IMR-90 (cell line): ENCODE measurements around the gene BCAS3. TPM values are rescaled to one million over a fixed set of nuclear protein-coding genes. Genes with fewer than 3 reads are reported as not detected.

Source experiments
- ATAC-seq: fragments of 200-7000 bp; cut with Tn5 transposase; 2 replicates; pipeline ENCODE4 v1.9.1; 2020; ENCODE audit warnings: low read depth, mild to moderate bottlenecking, moderate library complexity
- BruUV-seq: library from RNA; stranded (reverse); fragments of 400-500 nt; replicated peaks from 2 replicates; lab custom pipeline; 2021; lab: Mats Ljungman, UMichigan
- CTCF ChIA-PET: fragments of 300-600 bp; formaldehyde crosslinking; extraction: SDS; loops from one replicate; lab custom pipeline; 2021; ENCODE audit warnings: antibody characterized with exemption; lab: Yijun Ruan, JAX
- POLR2A ChIA-PET: fragments of 300-600 bp; sonication (Branson Sonifier 250); formaldehyde crosslinking; loops from one replicate; lab custom pipeline; 2022; ENCODE audit warnings: antibody characterized with exemption; ENCODE audit not compliant: unreplicated experiment; lab: Charles Lee
- DNase-seq: peaks from one replicate; pipeline ENCODE4 v3.0.0; 2013
- H2AFZ ChIP-seq: replicated peaks from 2 replicates; pipeline ENCODE3; 2013; ENCODE audit warnings: low read length, mild to moderate bottlenecking; ENCODE audit not compliant: poor library complexity
- H2AK5ac ChIP-seq: 2 replicates; pipeline ENCODE4 v1.6.1; 2013; ENCODE audit warnings: low read depth, low read length, inconsistent platforms
- H2AK9ac ChIP-seq: replicated peaks from 2 replicates; pipeline ENCODE3; 2013; ENCODE audit warnings: mild to moderate bottlenecking, low read depth, low read length, moderate library complexity; ENCODE audit not compliant: poor library complexity
- H2BK120ac ChIP-seq: 2 replicates; pipeline ENCODE4 v1.6.1; 2013; ENCODE audit warnings: low read depth, low read length, inconsistent platforms
- H2BK15ac ChIP-seq: 3 replicates; pipeline ENCODE4 v1.6.1; 2013; ENCODE audit warnings: low read depth, low read length, inconsistent platforms
- H2BK20ac ChIP-seq: 2 replicates; pipeline ENCODE4 v1.6.1; 2013; ENCODE audit warnings: low read depth, mild to moderate bottlenecking, inconsistent platforms, low read length, moderate library complexity
- H2BK5ac ChIP-seq: 2 replicates; pipeline ENCODE4 v1.6.1; 2013; ENCODE audit warnings: mild to moderate bottlenecking, low read depth, low read length, inconsistent platforms; ENCODE audit not compliant: poor library complexity, severe bottlenecking
- H3K14ac ChIP-seq: replicated peaks from 2 replicates; pipeline ENCODE4 v1.6.1; 2013; ENCODE audit warnings: low read depth, low read length, inconsistent platforms
- H3K18ac ChIP-seq: 2 replicates; pipeline ENCODE4 v1.6.1; 2013; ENCODE audit warnings: low read depth, low read length, control low read depth
- H3K23ac ChIP-seq: 2 replicates; pipeline ENCODE4 v1.6.1; 2013; ENCODE audit warnings: low read depth, low read length, inconsistent platforms
- H3K27ac ChIP-seq: 2 replicates; pipeline ENCODE4 v1.5.1; 2013; ENCODE audit warnings: mild to moderate bottlenecking, control low read depth, low read length; ENCODE audit not compliant: insufficient read depth
- H3K27me3 ChIP-seq: 2 replicates; pipeline ENCODE4 v1.6.1; 2013; ENCODE audit warnings: low read length; ENCODE audit not compliant: control insufficient read depth, insufficient read depth
- H3K36me3 ChIP-seq: 2 replicates; pipeline ENCODE4 v1.6.1; 2013; ENCODE audit warnings: low read length, mixed read lengths; ENCODE audit not compliant: control insufficient read depth, insufficient read depth
- H3K4ac ChIP-seq: 2 replicates; pipeline ENCODE4 v1.6.1; 2013; ENCODE audit warnings: low read depth, low read length, inconsistent platforms
- H3K4me1 ChIP-seq: 2 replicates; pipeline ENCODE4 v1.6.1; 2013; ENCODE audit warnings: low read length, mixed read lengths; ENCODE audit not compliant: control insufficient read depth, insufficient read depth
- H3K4me2 ChIP-seq: 2 replicates; pipeline ENCODE4 v1.6.1; 2013; ENCODE audit warnings: low read depth, mild to moderate bottlenecking, control low read depth, low read length, moderate library complexity
- H3K4me3 ChIP-seq: 2 replicates; pipeline ENCODE4 v1.5.1; 2013; ENCODE audit warnings: low read depth, mild to moderate bottlenecking, control low read depth, low read length, moderate library complexity; ENCODE audit not compliant: insufficient read depth
- H3K56ac ChIP-seq: 2 replicates; pipeline ENCODE4 v1.6.1; 2013; ENCODE audit warnings: low read length, inconsistent platforms; ENCODE audit not compliant: insufficient read depth; ENCODE audit errors: extremely low read depth
- H3K79me1 ChIP-seq, 2 experiments: 2 replicates each; pipeline ENCODE4 v1.6.1; 2013; ENCODE audit warnings: low read length in 2 of 2, inconsistent platforms in 1 of 2, low read depth in 1 of 2
- H3K9ac ChIP-seq: 2 replicates; pipeline ENCODE4 v1.6.1; 2013; ENCODE audit warnings: low read depth, low read length, control low read depth
- H3K9me1 ChIP-seq: 2 replicates; pipeline ENCODE4 v1.6.1; 2013; ENCODE audit warnings: low read length, inconsistent platforms; ENCODE audit not compliant: insufficient read depth
- H3K9me3 ChIP-seq: 2 replicates; pipeline ENCODE4 v1.6.1; 2013; ENCODE audit warnings: low read length; ENCODE audit not compliant: control insufficient read depth, insufficient read depth
- H4K20me1 ChIP-seq: 2 replicates; pipeline ENCODE4 v1.6.1; 2013; ENCODE audit warnings: low read length, inconsistent platforms; ENCODE audit not compliant: insufficient read depth
- H4K5ac ChIP-seq: 2 replicates; pipeline ENCODE4 v1.6.1; 2013; ENCODE audit warnings: mild to moderate bottlenecking, low read depth, low read length, control low read depth
- H4K8ac ChIP-seq, 2 experiments: 2 replicates each; pipeline ENCODE4 v1.6.1; 2013; ENCODE audit warnings: low read depth in 2 of 2, low read length in 2 of 2, control low read depth in 1 of 2, inconsistent platforms in 1 of 2
- H4K91ac ChIP-seq: 2 replicates; pipeline ENCODE4 v1.6.1; 2013; ENCODE audit warnings: low read depth, low read length, inconsistent platforms; ENCODE audit not compliant: insufficient read depth
- BHLHE40 ChIP-seq: fragments of 150-350 bp; IDR thresholded peaks from 2 replicates; pipeline ENCODE4 v1.6.1; 2016; ENCODE audit warnings: mild to moderate bottlenecking, low read depth, low read length
- CEBPB ChIP-seq: IDR thresholded peaks from 2 replicates; pipeline ENCODE4 v1.6.1; 2012; ENCODE audit warnings: low read depth, low read length, improper control_type of control experiment
- CHD1 ChIP-seq: IDR thresholded peaks from 2 replicates; pipeline ENCODE4 v1.6.1; 2012; ENCODE audit warnings: low read depth, low read length, improper control_type of control experiment
- FOS ChIP-seq: fragments of 150-350 bp; IDR thresholded peaks from 2 replicates; pipeline ENCODE4 v1.6.1; 2016; ENCODE audit warnings: low read depth, low read length
- MAFK ChIP-seq: IDR thresholded peaks from 2 replicates; pipeline ENCODE4 v1.6.1; 2012; ENCODE audit warnings: low read depth, low read length, improper control_type of control experiment
- MAZ ChIP-seq: IDR thresholded peaks from 2 replicates; pipeline ENCODE4 v1.6.1; 2012; ENCODE audit warnings: low read depth, mild to moderate bottlenecking, low read length, improper control_type of control experiment, moderate library complexity, borderline replicate concordance
- MXI1 ChIP-seq: IDR thresholded peaks from 2 replicates; pipeline ENCODE4 v1.6.1; 2012; ENCODE audit warnings: low read depth, mild to moderate bottlenecking, low read length, moderate library complexity, borderline replicate concordance
- NFE2L2 ChIP-seq: fragments of 150-350 bp; IDR thresholded peaks from 2 replicates; pipeline ENCODE4 v1.6.1; 2016; ENCODE audit warnings: low read depth, mild to moderate bottlenecking, low read length
- POLR2A ChIP-seq: IDR thresholded peaks from 2 replicates; pipeline ENCODE4 v1.6.1; 2012; ENCODE audit warnings: mild to moderate bottlenecking, low read depth, low read length
- RAD21 ChIP-seq: IDR thresholded peaks from 2 replicates; pipeline ENCODE4 v1.6.1; 2012; ENCODE audit warnings: low read length, improper control_type of control experiment
- RCOR1 ChIP-seq: IDR thresholded peaks from 2 replicates; pipeline ENCODE4 v1.6.1; 2012; ENCODE audit warnings: mild to moderate bottlenecking, low read length, improper control_type of control experiment; ENCODE audit not compliant: insufficient replicate concordance
- RFX5 ChIP-seq: IDR thresholded peaks from 2 replicates; pipeline ENCODE4 v1.8.0; 2012; ENCODE audit warnings: low read depth, mild to moderate bottlenecking, low read length, moderate library complexity
- SMC3 ChIP-seq: fragments of 150-350 bp; IDR thresholded peaks from 2 replicates; pipeline ENCODE4 v1.6.1; 2016; ENCODE audit warnings: low read depth, mild to moderate bottlenecking, antibody characterized with exemption, low read length, moderate library complexity
- WGBS, 2 experiments: methylation state at CpG; one replicate each; pipeline versions ENCODE4 v1.1.5 to v1.1.7; 2013; ENCODE audit warnings: missing lambda C conversion rate in 2 of 2; ENCODE audit not compliant: insufficient read length in 1 of 2; ENCODE audit errors: extremely low coverage in 2 of 2; 5-methylcytosine and 5-hydroxymethylcytosine counted together
- dilution Hi-C: fragments of 300-500 bp; cut with HindIII; formaldehyde crosslinking; loops from one replicate; pipeline ENCODE4 v1.14.3; 2018; ENCODE audit warnings: low sequenced_read_pairs; ENCODE audit not compliant: unreplicated experiment
- in situ Hi-C: fragments of 300-500 bp; cut with MboI; formaldehyde crosslinking; loops from 3 replicates; pipeline ENCODE4 v1.14.3; 2019; ENCODE audit warnings: low sequenced_read_pairs, inconsistent platforms, mixed read lengths
- intact Hi-C: fragments of 100-400 bp; cut with micrococcal nuclease; formaldehyde crosslinking; loops from 2 replicates; pipeline ENCODE4 v1.10.0; 2022
- polyA plus RNA-seq, 3 experiments: library from polyadenylated mRNA; depleted of rRNA; stranded (reverse); fragments of >200 nt; gene quantifications; 2 replicates each; pipeline ENCODE4 v1.2.3, GENCODE V29; 2012; ENCODE audit warnings: low replicate concordance in 1 of 3
- total RNA-seq: library from RNA; depleted of rRNA; stranded (reverse); fragments of >200 nt; gene quantifications from 2 replicates; pipeline ENCODE4 v1.2.3, GENCODE V29; 2012
- TF ChIP-seq, protein P1 (sequence below): conservative IDR thresholded peaks from 2 replicates; pipeline ENCODE4 v1.5.1; 2012; ENCODE audit warnings: mild to moderate bottlenecking, low read depth, low read length, improper control_type of control experiment
- TF ChIP-seq, protein P2 (sequence below): fragments of 150-350 bp; IDR thresholded peaks from 2 replicates; pipeline ENCODE4 v1.6.1; 2016; ENCODE audit warnings: low read depth, mild to moderate bottlenecking, low read length, moderate library complexity, borderline replicate concordance
- TF ChIP-seq, protein P3 (sequence below): fragments of 150-350 bp; IDR thresholded peaks from 2 replicates; pipeline ENCODE4 v1.6.1; 2017; ENCODE audit warnings: mild to moderate bottlenecking, antibody characterized with exemption, low read length, low read depth

Gene BCAS3
- total and polyA plus RNA-seq, 2 of the 4 experiments (the other 2 are of a cell fraction) = 6.3 to 27.1 TPM

DNA sequence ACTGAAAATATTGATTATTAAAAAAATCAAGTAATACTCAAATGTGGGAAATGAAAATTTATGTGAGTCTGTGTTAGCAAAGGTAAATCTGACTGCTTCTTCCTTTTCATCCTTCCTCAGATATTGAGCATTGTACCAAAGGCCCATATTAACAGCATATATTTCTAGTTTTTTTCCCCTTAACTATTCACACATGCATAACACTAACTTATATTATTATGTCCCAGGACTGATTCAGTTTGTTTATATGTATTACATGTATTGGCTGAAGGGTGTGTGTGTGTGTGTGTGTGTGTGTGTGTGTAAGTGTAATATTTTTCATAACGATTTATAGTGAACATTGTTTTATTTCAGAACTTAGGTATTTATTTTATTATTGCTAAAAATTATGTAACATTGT, 74.2 kb downstream of the BCAS3 start:
- H3K4me2 ChIP-seq = no peak overlapping the region
- H2BK15ac ChIP-seq = no peak overlapping the region
- no peaks in the 10 kb centered on the region for H3K27me3 ChIP-seq
- no peaks in the 10 kb centered on the region for H4K20me1 ChIP-seq
- WGBS, 2 experiments = no CpG with 5 or more reads among the region's 1 CpG
- H2BK20ac ChIP-seq = no peak overlapping the region
- intact Hi-C loops (no loop called here), dilution Hi-C loops (no loop called here), in situ Hi-C loops (no loop called here)
- H3K4me3 ChIP-seq = no peak overlapping the region
- TF ChIP-seq CHD1 = no peak
- no peak for TF ChIP-seq BHLHE40
- TF ChIP-seq RAD21 = no peak
- no peak for TF ChIP-seq POLR2A
- TF ChIP-seq RFX5 = no peak
- TF ChIP-seq SMC3 = no peak
- TF ChIP-seq MAFK = no peak
- TF ChIP-seq, protein P1, sequence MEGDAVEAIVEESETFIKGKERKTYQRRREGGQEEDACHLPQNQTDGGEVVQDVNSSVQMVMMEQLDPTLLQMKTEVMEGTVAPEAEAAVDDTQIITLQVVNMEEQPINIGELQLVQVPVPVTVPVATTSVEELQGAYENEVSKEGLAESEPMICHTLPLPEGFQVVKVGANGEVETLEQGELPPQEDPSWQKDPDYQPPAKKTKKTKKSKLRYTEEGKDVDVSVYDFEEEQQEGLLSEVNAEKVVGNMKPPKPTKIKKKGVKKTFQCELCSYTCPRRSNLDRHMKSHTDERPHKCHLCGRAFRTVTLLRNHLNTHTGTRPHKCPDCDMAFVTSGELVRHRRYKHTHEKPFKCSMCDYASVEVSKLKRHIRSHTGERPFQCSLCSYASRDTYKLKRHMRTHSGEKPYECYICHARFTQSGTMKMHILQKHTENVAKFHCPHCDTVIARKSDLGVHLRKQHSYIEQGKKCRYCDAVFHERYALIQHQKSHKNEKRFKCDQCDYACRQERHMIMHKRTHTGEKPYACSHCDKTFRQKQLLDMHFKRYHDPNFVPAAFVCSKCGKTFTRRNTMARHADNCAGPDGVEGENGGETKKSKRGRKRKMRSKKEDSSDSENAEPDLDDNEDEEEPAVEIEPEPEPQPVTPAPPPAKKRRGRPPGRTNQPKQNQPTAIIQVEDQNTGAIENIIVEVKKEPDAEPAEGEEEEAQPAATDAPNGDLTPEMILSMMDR = no peak
- TF ChIP-seq, protein P2, sequence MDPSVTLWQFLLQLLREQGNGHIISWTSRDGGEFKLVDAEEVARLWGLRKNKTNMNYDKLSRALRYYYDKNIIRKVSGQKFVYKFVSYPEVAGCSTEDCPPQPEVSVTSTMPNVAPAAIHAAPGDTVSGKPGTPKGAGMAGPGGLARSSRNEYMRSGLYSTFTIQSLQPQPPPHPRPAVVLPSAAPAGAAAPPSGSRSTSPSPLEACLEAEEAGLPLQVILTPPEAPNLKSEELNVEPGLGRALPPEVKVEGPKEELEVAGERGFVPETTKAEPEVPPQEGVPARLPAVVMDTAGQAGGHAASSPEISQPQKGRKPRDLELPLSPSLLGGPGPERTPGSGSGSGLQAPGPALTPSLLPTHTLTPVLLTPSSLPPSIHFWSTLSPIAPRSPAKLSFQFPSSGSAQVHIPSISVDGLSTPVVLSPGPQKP = no peak
- TF ChIP-seq, protein P3, sequence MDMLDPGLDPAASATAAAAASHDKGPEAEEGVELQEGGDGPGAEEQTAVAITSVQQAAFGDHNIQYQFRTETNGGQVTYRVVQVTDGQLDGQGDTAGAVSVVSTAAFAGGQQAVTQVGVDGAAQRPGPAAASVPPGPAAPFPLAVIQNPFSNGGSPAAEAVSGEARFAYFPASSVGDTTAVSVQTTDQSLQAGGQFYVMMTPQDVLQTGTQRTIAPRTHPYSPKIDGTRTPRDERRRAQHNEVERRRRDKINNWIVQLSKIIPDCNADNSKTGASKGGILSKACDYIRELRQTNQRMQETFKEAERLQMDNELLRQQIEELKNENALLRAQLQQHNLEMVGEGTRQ = no peak
- no peak for TF ChIP-seq RCOR1
- TF ChIP-seq MAZ = no peak
- no peak for TF ChIP-seq CEBPB
- no peak for TF ChIP-seq FOS
- TF ChIP-seq NFE2L2 = no peak
- no peak for TF ChIP-seq MXI1
- no peak overlapping the region for H2AK9ac ChIP-seq
- no peaks in the 10 kb centered on the region for H3K36me3 ChIP-seq
- no TSS peak for BruUV-seq
- H4K8ac ChIP-seq = no peak overlapping the region
- H2AFZ ChIP-seq = no peak overlapping the region
- H3K9ac ChIP-seq = no peak overlapping the region
- no peak overlapping the region for H2AK5ac ChIP-seq
- no peak overlapping the region for H3K14ac ChIP-seq
- H2BK5ac ChIP-seq = no peak overlapping the region
- H3K9me1 ChIP-seq = no peaks in the 10 kb centered on the region
- ChIA-PET CTCF (no interaction called here), POLR2A (no interaction called here)
- H3K4me1 ChIP-seq = no peaks in the 10 kb centered on the region
- no peak for DNase-seq
- H4K91ac ChIP-seq = no peak overlapping the region
- no peak overlapping the region for H2BK120ac ChIP-seq
- no peak overlapping the region for H3K18ac ChIP-seq
- no peak overlapping the region for H3K23ac ChIP-seq
- no peaks in the 10 kb centered on the region for H3K79me1 ChIP-seq
- no peak overlapping the region for H3K27ac ChIP-seq
- no peak overlapping the region for H3K56ac ChIP-seq
- no peaks in the 10 kb centered on the region; the same call in 1 of the 2 replicates for H3K9me3 ChIP-seq
- ATAC-seq = no peak
- no peak overlapping the region for H4K5ac ChIP-seq
- H3K4ac ChIP-seq = no peak overlapping the region
